ENCODE data around the gene AOPEP.

DNA sequence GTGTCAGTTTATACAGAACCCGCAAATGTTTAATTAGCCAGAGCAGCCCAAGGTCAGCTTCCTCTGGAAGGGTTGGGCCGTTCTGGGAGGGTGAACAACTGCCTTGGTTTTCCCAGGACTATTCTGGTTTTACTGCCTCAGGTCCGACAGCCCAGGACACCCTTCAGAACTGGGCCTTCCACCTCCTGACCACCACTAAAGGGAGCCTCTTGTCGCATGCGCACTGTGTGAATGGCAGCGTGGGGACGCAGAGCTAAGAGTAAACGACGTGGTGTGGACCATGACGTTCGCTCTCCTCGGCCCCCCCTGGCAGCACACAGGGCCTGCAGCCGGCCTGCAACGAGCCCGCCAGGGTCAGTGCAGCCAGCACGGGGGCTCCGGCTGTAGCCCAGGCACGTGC, 376.1 kb downstream of the AOPEP start:
- no peak for TF ChIP-seq POLR2AphosphoS5 (IDR thresholded peaks at IDR 0.05; ENCODE audit: insufficient read depth in 1 of 2, low read depth in 1 of 2)
- TF ChIP-seq, protein P1, sequence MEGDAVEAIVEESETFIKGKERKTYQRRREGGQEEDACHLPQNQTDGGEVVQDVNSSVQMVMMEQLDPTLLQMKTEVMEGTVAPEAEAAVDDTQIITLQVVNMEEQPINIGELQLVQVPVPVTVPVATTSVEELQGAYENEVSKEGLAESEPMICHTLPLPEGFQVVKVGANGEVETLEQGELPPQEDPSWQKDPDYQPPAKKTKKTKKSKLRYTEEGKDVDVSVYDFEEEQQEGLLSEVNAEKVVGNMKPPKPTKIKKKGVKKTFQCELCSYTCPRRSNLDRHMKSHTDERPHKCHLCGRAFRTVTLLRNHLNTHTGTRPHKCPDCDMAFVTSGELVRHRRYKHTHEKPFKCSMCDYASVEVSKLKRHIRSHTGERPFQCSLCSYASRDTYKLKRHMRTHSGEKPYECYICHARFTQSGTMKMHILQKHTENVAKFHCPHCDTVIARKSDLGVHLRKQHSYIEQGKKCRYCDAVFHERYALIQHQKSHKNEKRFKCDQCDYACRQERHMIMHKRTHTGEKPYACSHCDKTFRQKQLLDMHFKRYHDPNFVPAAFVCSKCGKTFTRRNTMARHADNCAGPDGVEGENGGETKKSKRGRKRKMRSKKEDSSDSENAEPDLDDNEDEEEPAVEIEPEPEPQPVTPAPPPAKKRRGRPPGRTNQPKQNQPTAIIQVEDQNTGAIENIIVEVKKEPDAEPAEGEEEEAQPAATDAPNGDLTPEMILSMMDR (IDR thresholded peaks at IDR 0.05): no peak
